Neural cell (in vitro differentiated cells): ENCODE data around the gene SLC17A9.

Experiments
- EZH2 ChIP-seq: fragments of 200-600, 300-800 bp; shearing (Covaris generic), sonication (generic); IDR thresholded peaks from 2 replicates; pipeline ENCODE4 v1.6.1; 2014; ENCODE audit warnings: antibody characterized with exemption, low read length, borderline replicate concordance, mild to moderate bottlenecking; ENCODE audit not compliant: insufficient read depth, poor library complexity, severe bottlenecking
- RAD21 ChIP-seq: fragments of 450-650 bp; conservative IDR thresholded peaks from 2 replicates; pipeline ENCODE4 v1.6.1; 2014; ENCODE audit warnings: antibody characterized with exemption, mild to moderate bottlenecking, moderate library complexity
- TF ChIP-seq, protein P1 (sequence below): fragments of 450-650 bp; IDR thresholded peaks from 2 replicates; pipeline ENCODE4 v1.5.1; 2014; ENCODE audit warnings: antibody characterized with exemption, mild to moderate bottlenecking, moderate library complexity; ENCODE audit not compliant: poor library complexity, severe bottlenecking

DNA sequence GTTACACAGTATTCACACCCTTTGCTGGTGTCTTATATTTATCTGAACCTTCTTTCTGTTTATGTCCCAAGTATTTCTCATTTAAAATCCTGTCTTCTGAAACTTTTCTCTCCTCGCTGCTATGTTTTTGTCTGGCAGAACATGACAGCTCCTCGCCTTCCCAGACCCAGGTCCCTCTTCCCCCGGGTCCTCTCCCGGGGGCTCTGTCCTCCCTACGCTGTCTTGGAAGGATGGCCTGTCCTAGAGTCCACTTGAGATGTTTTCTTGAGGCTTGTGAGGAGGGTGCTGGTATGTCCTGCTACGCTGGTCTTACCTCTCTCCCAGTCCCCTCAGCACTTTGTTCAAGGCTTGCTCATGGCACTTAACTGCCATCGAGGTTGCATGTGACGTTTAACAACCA is 8.3 kb upstream of the SLC17A9 start:
- TF ChIP-seq RAD21, result no peak
- TF ChIP-seq EZH2, result no peak
- TF ChIP-seq, protein P1, sequence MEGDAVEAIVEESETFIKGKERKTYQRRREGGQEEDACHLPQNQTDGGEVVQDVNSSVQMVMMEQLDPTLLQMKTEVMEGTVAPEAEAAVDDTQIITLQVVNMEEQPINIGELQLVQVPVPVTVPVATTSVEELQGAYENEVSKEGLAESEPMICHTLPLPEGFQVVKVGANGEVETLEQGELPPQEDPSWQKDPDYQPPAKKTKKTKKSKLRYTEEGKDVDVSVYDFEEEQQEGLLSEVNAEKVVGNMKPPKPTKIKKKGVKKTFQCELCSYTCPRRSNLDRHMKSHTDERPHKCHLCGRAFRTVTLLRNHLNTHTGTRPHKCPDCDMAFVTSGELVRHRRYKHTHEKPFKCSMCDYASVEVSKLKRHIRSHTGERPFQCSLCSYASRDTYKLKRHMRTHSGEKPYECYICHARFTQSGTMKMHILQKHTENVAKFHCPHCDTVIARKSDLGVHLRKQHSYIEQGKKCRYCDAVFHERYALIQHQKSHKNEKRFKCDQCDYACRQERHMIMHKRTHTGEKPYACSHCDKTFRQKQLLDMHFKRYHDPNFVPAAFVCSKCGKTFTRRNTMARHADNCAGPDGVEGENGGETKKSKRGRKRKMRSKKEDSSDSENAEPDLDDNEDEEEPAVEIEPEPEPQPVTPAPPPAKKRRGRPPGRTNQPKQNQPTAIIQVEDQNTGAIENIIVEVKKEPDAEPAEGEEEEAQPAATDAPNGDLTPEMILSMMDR, result no peak
